Activated B cell treated with CpG ODN at 0.5 μM for 24 hours (primary cell): ENCODE results near the gene AXDND1. TPM values are rescaled to one million over a fixed set of nuclear protein-coding genes. Genes with fewer than 3 reads are reported as not detected.

Experiments
- ATAC-seq: fragments of 200-7000 bp; cut with Tn5 transposase; one replicate; pipeline ENCODE4 v1.10.0; 2021; ENCODE audit warnings: low read depth, mild to moderate bottlenecking, moderate library complexity
- CTCF ChIA-PET: fragments of 350-600 bp; sonication (Branson Sonifier 250); formaldehyde crosslinking; loops from one replicate; lab custom pipeline; 2021; ENCODE audit warnings: antibody characterized with exemption; lab: Charles Lee
- POLR2A ChIA-PET: fragments of 350-600 bp; sonication (Branson Sonifier 250); formaldehyde crosslinking; loops from one replicate; lab custom pipeline; 2021; ENCODE audit warnings: antibody characterized with exemption; lab: Charles Lee
- DNase-seq: peaks from one replicate; pipeline ENCODE4 v3.0.0; 2022
- H3K27ac Mint-ChIP-seq: one replicate; pipeline ENCODE4 v1.8.0; 2020; ENCODE audit warnings: mixed read lengths
- H3K27me3 Mint-ChIP-seq: one replicate; pipeline ENCODE4 v1.8.0; 2021; ENCODE audit warnings: mixed read lengths
- H3K36me3 Mint-ChIP-seq: one replicate; pipeline ENCODE4 v1.8.0; 2021; ENCODE audit warnings: low read depth, mixed read lengths
- H3K4me1 Mint-ChIP-seq: one replicate; pipeline ENCODE4 v1.8.0; 2021; ENCODE audit warnings: mixed read lengths
- H3K4me3 Mint-ChIP-seq: one replicate; pipeline ENCODE4 v1.8.0; 2020; ENCODE audit warnings: mild to moderate bottlenecking, mixed read lengths
- H3K9me3 Mint-ChIP-seq: one replicate; pipeline ENCODE4 v1.8.0; 2020; ENCODE audit warnings: mixed read lengths
- CTCF ChIP-seq: fragments of 200-600 bp; IDR thresholded peaks from one replicate; pipeline ENCODE4 v1.8.0; 2022; ENCODE audit warnings: antibody characterized with exemption, mild to moderate bottlenecking
- intact Hi-C: fragments of 100-400 bp; cut with micrococcal nuclease; formaldehyde crosslinking; loops from one replicate; pipeline ENCODE4 v1.15.1; 2024
- total RNA-seq: library from RNA; stranded (reverse); gene quantifications from 2 replicates; pipeline ENCODE4 v1.2.3, GENCODE V29; 2022

Gene AXDND1
- total RNA-seq, 1 donor from 2014 or later: 0.75 TPM

GRCh38 chr1:179529482-179530195 lies 163.9 kb downstream of the AXDND1 start:
- Mint-ChIP-seq H3K36me3 (no peaks in the 10 kb centered on the region), H3K27ac (no peak overlapping the region), H3K4me3 (no peak overlapping the region), H3K27me3 (peaks cover 10% of the 10 kb centered on the region), H3K4me1 (no peaks in the 10 kb centered on the region), H3K9me3 (no peaks in the 10 kb centered on the region)
- no peak for ATAC-seq
- DNase-seq: no peak
- ChIA-PET POLR2A (no interaction called here), CTCF (no interaction called here)
- TF ChIP-seq CTCF: no peak
- intact Hi-C loops: no loop called here

- intact Hi-C loops: no loop called here
- Mint-ChIP-seq H3K27me3 (peaks cover 10% of the 10 kb centered on the region), H3K27ac (no peak overlapping the region), H3K4me3 (no peak overlapping the region), H3K9me3 (no peaks in the 10 kb centered on the region), H3K36me3 (no peaks in the 10 kb centered on the region), H3K4me1 (no peaks in the 10 kb centered on the region)
- no peak for TF ChIP-seq CTCF
- ChIA-PET POLR2A (no interaction called here), CTCF (no interaction called here)
- ATAC-seq: no peak
- DNase-seq: no peak
Measured at GRCh38 chr1:179530352-179530751, 164.6 kb downstream of the AXDND1 start.

GRCh38 chr1:179541774-179542173 lies 176.0 kb downstream of the AXDND1 start:
- Mint-ChIP-seq H3K27me3 (peaks cover 6% of the 10 kb centered on the region), H3K4me1 (no peaks in the 10 kb centered on the region), H3K9me3 (peaks cover 10% of the 10 kb centered on the region), H3K4me3 (no peak overlapping the region), H3K36me3 (no peaks in the 10 kb centered on the region), H3K27ac (no peak overlapping the region)
- TF ChIP-seq CTCF: no peak
- intact Hi-C loops: no loop called here
- ChIA-PET CTCF (no interaction called here), POLR2A (no interaction called here)
- ATAC-seq (no peak), DNase-seq (no peak)

DNA sequence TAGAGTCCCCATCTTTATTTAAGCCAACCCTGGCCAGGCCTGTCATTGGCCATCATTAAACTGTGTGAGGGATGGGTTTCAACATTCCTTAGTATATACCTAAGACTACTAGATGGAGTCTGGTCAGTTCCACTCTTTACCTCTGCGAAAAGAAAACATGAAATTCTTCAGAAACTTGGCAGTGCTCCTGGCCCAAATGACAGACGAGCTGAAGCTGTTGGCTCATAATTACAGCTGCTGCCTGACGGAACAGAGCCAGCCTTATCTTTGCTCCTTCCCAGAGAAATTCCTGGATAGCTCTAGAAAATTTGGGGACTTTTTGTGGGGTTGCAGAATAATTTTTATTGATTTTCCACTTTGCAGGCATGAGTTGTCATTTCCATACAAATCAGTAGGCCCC lies 179.6 kb downstream of the AXDND1 start:
- ChIA-PET CTCF (no interaction called here), POLR2A (no interaction called here)
- H3K27me3 Mint-ChIP-seq: peaks cover 8% of the 10 kb centered on the region
- intact Hi-C loops: no loop called here
- no peaks in the 10 kb centered on the region for H3K36me3 Mint-ChIP-seq
- H3K4me3 Mint-ChIP-seq: no peak overlapping the region
- H3K9me3 Mint-ChIP-seq: no peaks in the 10 kb centered on the region
- no peak for TF ChIP-seq CTCF
- H3K4me1 Mint-ChIP-seq: no peaks in the 10 kb centered on the region
- ATAC-seq (no peak), DNase-seq (no peak)
- no peak overlapping the region for H3K27ac Mint-ChIP-seq

GRCh38 chr1:179547021-179547535 lies 181.3 kb downstream of the AXDND1 start:
- Mint-ChIP-seq H3K4me1 (no peaks in the 10 kb centered on the region), H3K4me3 (no peak overlapping the region), H3K27ac (no peak overlapping the region), H3K9me3 (no peaks in the 10 kb centered on the region), H3K36me3 (no peaks in the 10 kb centered on the region), H3K27me3 (peaks cover 8% of the 10 kb centered on the region)
- no peak for TF ChIP-seq CTCF
- no peak for ATAC-seq
- no peak for DNase-seq
- POLR2A ChIA-PET: no interaction called here
- CTCF ChIA-PET: no interaction called here
- intact Hi-C loops: no loop called here
